Vagina (tissue), 2 donors: ENCODE results near the gene NFIB. TPM values are rescaled to one million over a fixed set of nuclear protein-coding genes. Genes with fewer than 3 reads are reported as not detected.

ENCODE experiments used
- DNase-seq, 2 donors: peaks; one replicate each; pipeline ENCODE4 v3.0.0-alpha.2; 2017; ENCODE audit errors: extremely low spot score in 2 of 2
- H3K27ac ChIP-seq: fragments of 200-600 bp; sonication (generic); one replicate; pipeline ENCODE4 v1.5.1; 2019
- H3K27me3 ChIP-seq: fragments of 200-600 bp; sonication (generic); one replicate; pipeline ENCODE4 v1.5.1; 2019
- H3K36me3 ChIP-seq, 2 donors: fragments of 200-600 bp; sonication (generic); one replicate each; pipeline ENCODE4 v1.5.1; 2017 to 2019
- H3K4me1 ChIP-seq: fragments of 200-600 bp; sonication (generic); one replicate; pipeline ENCODE4 v1.5.1; 2019
- H3K4me3 ChIP-seq, 2 donors: fragments of 200-600 bp; sonication (generic); 1 replicate in 1 of 2; 2 replicates in 1 of 2; pipeline ENCODE4 v1.5.1; 2016 to 2019
- H3K9me3 ChIP-seq: fragments of 200-600 bp; sonication (generic); one replicate; pipeline ENCODE4 v1.5.1; 2019
- CTCF ChIP-seq, 3 experiments: fragments of 450-650 bp in 2 of 3; fragments of 200-600 bp in 1 of 3; sonication (generic) in 1 of 3; IDR thresholded peaks; one replicate each; pipeline ENCODE4 v1.5.1; 2017 to 2019; ENCODE audit warnings: antibody characterized with exemption in 3 of 3, mild to moderate bottlenecking in 2 of 3, moderate library complexity in 2 of 3
- POLR2A ChIP-seq, 2 donors: fragments of 450-650 bp; IDR thresholded peaks; one replicate each; pipeline ENCODE4 v1.6.1; 2017; ENCODE audit warnings: antibody characterized with exemption in 2 of 2, mild to moderate bottlenecking in 2 of 2, moderate library complexity in 2 of 2
- POLR2AphosphoS5 ChIP-seq, 2 donors: sonication (generic); formaldehyde crosslinking; IDR thresholded peaks; one replicate each; pipeline ENCODE4 v1.9.0; 2017; ENCODE audit warnings: antibody characterized with exemption in 2 of 2, mild to moderate bottlenecking in 2 of 2, low read depth in 1 of 2; ENCODE audit not compliant: insufficient read depth in 1 of 2
- intact Hi-C: fragments of 100-400 bp; cut with DNase I; formaldehyde crosslinking; loops from one replicate; pipeline ENCODE4 v1.15.1; 2023
- total RNA-seq: library from RNA; depleted of rRNA; stranded (reverse); fragments of >200 nt; gene quantifications from one replicate; pipeline ENCODE4 v1.2.3, GENCODE V29; 2016

NFIB gene
- total RNA-seq, 1 donor from 2014 or later: 73.4 TPM

- Histone ChIP-seq H3K27ac (no peak overlapping the region), H3K27me3 (no peaks in the 10 kb centered on the region), H3K9me3 (no peaks in the 10 kb centered on the region), H3K4me3 (no peak overlapping the region), H3K36me3 (no peaks in the 10 kb centered on the region), H3K4me1 (no peaks in the 10 kb centered on the region)
- TF ChIP-seq POLR2A (IDR thresholded peaks at IDR 0.05) (no peak), CTCF (IDR thresholded peaks at IDR 0.05) (no peak), POLR2AphosphoS5 (IDR thresholded peaks at IDR 0.05; ENCODE audit: insufficient read depth in 1 of 2, low read depth in 1 of 2) (no peak)
- no peak for DNase-seq
- intact Hi-C loops: no loop called here
These were observed 238.7 kb downstream of the NFIB start for GRCh38 chr9:14075218-14075617.

DNA sequence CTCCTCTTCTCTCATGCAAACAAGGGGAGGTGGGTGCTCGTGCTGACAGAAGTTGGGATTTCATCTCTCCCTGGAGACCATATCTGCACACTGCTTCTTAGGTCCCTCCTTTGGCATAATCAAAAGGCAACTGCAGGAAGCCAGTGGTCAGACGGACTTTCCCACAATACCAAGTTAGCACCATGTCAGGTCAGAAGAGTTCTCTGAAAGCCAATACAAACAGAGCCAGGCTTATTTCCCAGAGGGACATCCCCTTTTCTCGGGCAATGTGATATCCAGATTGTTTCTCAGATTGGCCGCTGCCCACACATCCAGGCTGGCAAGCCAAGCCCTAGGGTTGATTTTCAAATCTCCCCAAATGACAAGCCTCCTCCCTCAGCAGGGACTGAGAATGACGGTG, 241.1 kb downstream of the NFIB start:
- intact Hi-C loops: no loop called here
- TF ChIP-seq CTCF (IDR thresholded peaks at IDR 0.05): no peak
- no peak for TF ChIP-seq POLR2A (IDR thresholded peaks at IDR 0.05)
- no peak for TF ChIP-seq POLR2AphosphoS5 (IDR thresholded peaks at IDR 0.05; ENCODE audit: insufficient read depth in 1 of 2, low read depth in 1 of 2)
- Histone ChIP-seq H3K9me3 (no peaks in the 10 kb centered on the region), H3K27me3 (no peaks in the 10 kb centered on the region), H3K4me1 (no peaks in the 10 kb centered on the region), H3K4me3 (no peak overlapping the region), H3K36me3 (no peaks in the 10 kb centered on the region), H3K27ac (no peak overlapping the region)
- no peak for DNase-seq

DNA sequence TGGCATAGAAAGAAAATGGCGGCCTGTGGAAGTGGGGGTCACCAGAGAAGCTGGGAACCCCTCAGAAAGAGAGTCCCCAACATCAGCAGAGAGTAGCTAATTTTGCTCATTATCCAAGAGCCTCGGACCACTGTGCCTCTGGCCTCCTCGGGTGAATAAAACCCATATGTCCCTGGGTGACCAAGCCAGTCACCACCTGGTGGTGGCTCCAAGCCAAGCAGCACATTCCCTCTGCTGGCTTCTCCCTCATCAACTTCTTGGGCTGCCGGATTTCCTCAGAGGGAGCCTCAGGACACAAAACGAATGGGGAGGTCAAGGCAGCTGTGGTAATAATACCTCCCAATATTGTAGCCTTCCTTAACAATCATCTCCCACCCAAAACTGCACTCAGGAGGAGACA, 242.5 kb downstream of the NFIB start:
- intact Hi-C loops: no loop called here
- Histone ChIP-seq H3K27ac (no peak overlapping the region), H3K36me3 (no peaks in the 10 kb centered on the region), H3K4me1 (no peaks in the 10 kb centered on the region), H3K4me3 (no peak overlapping the region), H3K27me3 (no peaks in the 10 kb centered on the region), H3K9me3 (no peaks in the 10 kb centered on the region)
- DNase-seq: no peak
- no peak for TF ChIP-seq POLR2A (IDR thresholded peaks at IDR 0.05)
- no peak for TF ChIP-seq CTCF (IDR thresholded peaks at IDR 0.05)

DNA sequence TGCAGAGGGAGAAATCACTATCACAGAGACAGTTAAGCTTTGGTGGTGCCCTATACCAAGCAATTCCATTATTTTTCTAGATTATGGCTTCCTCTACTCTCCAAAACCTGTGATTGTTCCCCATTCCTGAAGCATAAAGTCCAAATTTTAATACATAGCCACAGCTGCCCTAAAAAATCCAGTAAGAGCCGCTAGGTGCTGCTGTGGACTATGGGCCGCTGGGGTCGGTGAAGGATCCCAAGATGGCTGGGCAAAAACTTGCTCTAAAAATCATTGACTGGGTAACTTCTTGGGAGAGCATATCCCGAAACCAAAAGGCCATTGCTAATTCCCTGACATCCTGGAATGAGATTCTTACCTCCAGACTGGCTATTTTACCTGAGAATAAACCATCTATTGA, 245.3 kb downstream of the NFIB start:
- H3K4me1 ChIP-seq: no peaks in the 10 kb centered on the region
- H3K27me3 ChIP-seq: no peaks in the 10 kb centered on the region
- DNase-seq: no peak
- TF ChIP-seq POLR2A (IDR thresholded peaks at IDR 0.05) (no peak), POLR2AphosphoS5 (IDR thresholded peaks at IDR 0.05; ENCODE audit: insufficient read depth in 1 of 2, low read depth in 1 of 2) (no peak), CTCF (IDR thresholded peaks at IDR 0.05) (no peak)
- H3K4me3 ChIP-seq: no peak overlapping the region
- no peaks in the 10 kb centered on the region for H3K9me3 ChIP-seq
- intact Hi-C loops: no loop called here
- no peak overlapping the region for H3K27ac ChIP-seq
- H3K36me3 ChIP-seq: no peaks in the 10 kb centered on the region

- no peak for DNase-seq
- Histone ChIP-seq H3K4me3 (no peak overlapping the region), H3K4me1 (no peaks in the 10 kb centered on the region), H3K9me3 (no peaks in the 10 kb centered on the region), H3K27me3 (no peaks in the 10 kb centered on the region), H3K36me3 (no peaks in the 10 kb centered on the region), H3K27ac (no peak overlapping the region)
- TF ChIP-seq POLR2A (IDR thresholded peaks at IDR 0.05): no peak
- no peak for TF ChIP-seq POLR2AphosphoS5 (IDR thresholded peaks at IDR 0.05; ENCODE audit: insufficient read depth in 1 of 2, low read depth in 1 of 2)
- TF ChIP-seq CTCF (IDR thresholded peaks at IDR 0.05): no peak
- intact Hi-C loops: no loop called here
These were observed 247.1 kb downstream of the NFIB start for GRCh38 chr9:14066831-14067230.
